Osteocyte (in vitro differentiated cells): Measurements from ENCODE around the gene MRPL24. TPM values are rescaled to one million over a fixed set of nuclear protein-coding genes. Genes with fewer than 3 reads are reported as not detected.

ENCODE experiments used
- DNase-seq: peaks from one replicate; pipeline ENCODE4 v3.0.0; 2021; ENCODE audit warnings: mixed read lengths; ENCODE audit not compliant: unreplicated experiment; ENCODE audit errors: extremely low spot score
- H3K27ac Mint-ChIP-seq: one replicate; pipeline ENCODE4 v1.8.0; 2021; ENCODE audit warnings: mild to moderate bottlenecking, mixed read lengths; ENCODE audit not compliant: unreplicated experiment
- H3K27me3 Mint-ChIP-seq: one replicate; pipeline ENCODE4 v1.8.0; 2021; ENCODE audit warnings: mixed read lengths; ENCODE audit not compliant: unreplicated experiment
- H3K36me3 Mint-ChIP-seq: one replicate; pipeline ENCODE4 v1.8.0; 2021; ENCODE audit warnings: mixed read lengths; ENCODE audit not compliant: unreplicated experiment
- H3K4me1 Mint-ChIP-seq: one replicate; pipeline ENCODE4 v1.8.0; 2021; ENCODE audit warnings: mixed read lengths; ENCODE audit not compliant: unreplicated experiment
- H3K4me3 Mint-ChIP-seq: one replicate; pipeline ENCODE4 v1.8.0; 2021; ENCODE audit warnings: mild to moderate bottlenecking, moderate library complexity, mixed read lengths; ENCODE audit not compliant: unreplicated experiment
- H3K9me3 Mint-ChIP-seq: one replicate; pipeline ENCODE4 v1.8.0; 2021; ENCODE audit warnings: mixed read lengths; ENCODE audit not compliant: unreplicated experiment
- total RNA-seq: library from RNA; stranded (reverse); gene quantifications from 2 replicates; pipeline ENCODE4 v1.2.1, GENCODE V29; 2021
- TF ChIP-seq, protein P1 (sequence below): fragments of 200-600 bp; sonication (generic); IDR thresholded peaks from 2 replicates; pipeline ENCODE4 v1.5.0; 2021; ENCODE audit warnings: antibody characterized with exemption, mild to moderate bottlenecking, moderate library complexity

The MRPL24 gene
- total RNA-seq, 1 donor from 2014 or later, result 52.6 TPM

DNA sequence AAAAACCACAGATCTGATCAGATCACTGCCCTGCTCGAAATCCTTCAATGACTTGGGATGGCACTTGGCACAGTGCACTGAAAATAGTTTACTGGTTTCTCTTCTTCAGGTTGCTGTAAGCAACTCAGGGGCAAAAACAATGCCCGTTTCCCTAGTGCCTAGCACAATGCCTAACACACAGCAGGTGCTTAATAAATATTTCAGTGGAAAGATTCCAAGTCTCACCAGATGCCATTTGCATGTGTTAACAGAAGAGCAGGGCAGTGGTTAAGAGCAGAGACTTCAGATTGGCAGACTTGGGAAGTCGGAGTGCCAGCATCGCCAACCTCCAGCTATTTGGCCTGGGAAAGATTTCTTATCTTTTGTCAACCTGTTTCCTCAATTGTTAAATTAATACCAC, 23.5 kb downstream of the MRPL24 start:
- H3K4me1 Mint-ChIP-seq, result peaks cover 21% of the 10 kb centered on the region
- DNase-seq, result no peak
- peaks cover 18% of the 10 kb centered on the region for H3K36me3 Mint-ChIP-seq
- H3K4me3 Mint-ChIP-seq, result no peak overlapping the region
- TF ChIP-seq, protein P1, sequence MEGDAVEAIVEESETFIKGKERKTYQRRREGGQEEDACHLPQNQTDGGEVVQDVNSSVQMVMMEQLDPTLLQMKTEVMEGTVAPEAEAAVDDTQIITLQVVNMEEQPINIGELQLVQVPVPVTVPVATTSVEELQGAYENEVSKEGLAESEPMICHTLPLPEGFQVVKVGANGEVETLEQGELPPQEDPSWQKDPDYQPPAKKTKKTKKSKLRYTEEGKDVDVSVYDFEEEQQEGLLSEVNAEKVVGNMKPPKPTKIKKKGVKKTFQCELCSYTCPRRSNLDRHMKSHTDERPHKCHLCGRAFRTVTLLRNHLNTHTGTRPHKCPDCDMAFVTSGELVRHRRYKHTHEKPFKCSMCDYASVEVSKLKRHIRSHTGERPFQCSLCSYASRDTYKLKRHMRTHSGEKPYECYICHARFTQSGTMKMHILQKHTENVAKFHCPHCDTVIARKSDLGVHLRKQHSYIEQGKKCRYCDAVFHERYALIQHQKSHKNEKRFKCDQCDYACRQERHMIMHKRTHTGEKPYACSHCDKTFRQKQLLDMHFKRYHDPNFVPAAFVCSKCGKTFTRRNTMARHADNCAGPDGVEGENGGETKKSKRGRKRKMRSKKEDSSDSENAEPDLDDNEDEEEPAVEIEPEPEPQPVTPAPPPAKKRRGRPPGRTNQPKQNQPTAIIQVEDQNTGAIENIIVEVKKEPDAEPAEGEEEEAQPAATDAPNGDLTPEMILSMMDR, result no peak
- H3K9me3 Mint-ChIP-seq, result no peaks in the 10 kb centered on the region
- H3K27ac Mint-ChIP-seq, result no peak overlapping the region
- no peaks in the 10 kb centered on the region for H3K27me3 Mint-ChIP-seq

DNA sequence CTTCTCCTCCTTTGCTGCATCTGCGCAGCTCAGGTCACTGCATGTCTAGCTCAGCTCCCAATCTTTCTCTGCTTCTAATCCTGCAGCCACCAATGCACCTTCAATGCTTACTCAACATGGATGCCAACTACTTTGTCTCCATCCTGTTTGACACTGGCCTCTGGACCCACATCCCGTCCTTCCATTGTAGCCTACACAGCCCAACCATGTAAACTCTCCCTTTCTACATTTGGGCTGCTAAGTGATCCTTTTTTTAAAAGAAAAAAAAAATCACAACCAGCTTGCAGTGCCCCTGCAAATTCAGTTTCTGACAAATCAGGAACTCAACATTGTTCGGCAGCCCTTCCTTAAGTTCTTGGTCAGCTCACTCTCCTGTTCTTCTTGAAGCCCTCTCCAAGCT, 26.1 kb downstream of the MRPL24 start:
- Mint-ChIP-seq H3K27ac (peak overlapping the region; percentile 58), H3K27me3 (no peaks in the 10 kb centered on the region), H3K4me1 (peaks cover 46% of the 10 kb centered on the region), H3K36me3 (peaks cover 12% of the 10 kb centered on the region), H3K4me3 (no peak overlapping the region), H3K9me3 (no peaks in the 10 kb centered on the region)
- no peak for DNase-seq
- TF ChIP-seq, protein P1, result no peak

DNA sequence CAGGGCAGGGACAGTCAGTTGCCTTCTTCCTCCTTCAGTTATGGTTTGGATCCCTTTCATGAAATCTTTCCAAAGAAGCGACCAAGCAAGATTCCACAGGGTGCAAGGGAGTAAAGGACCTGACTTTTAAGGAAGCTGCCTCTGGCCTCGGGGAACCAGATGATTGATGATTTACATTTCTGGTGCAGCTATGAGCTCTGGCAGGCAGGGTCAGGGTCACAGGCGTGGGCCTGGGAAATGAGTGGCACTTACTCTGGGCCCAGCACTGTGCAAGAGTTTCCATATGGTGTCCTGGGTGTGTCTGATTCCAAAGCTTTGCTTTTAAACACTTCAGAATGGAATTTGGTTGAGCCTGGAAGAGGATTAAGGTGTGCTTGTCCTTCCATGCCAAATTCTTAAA, 28.3 kb downstream of the MRPL24 start:
- peaks cover 12% of the 10 kb centered on the region for H3K36me3 Mint-ChIP-seq
- no peaks in the 10 kb centered on the region for H3K9me3 Mint-ChIP-seq
- TF ChIP-seq, protein P1, result no peak
- peaks cover 69% of the 10 kb centered on the region for H3K4me1 Mint-ChIP-seq
- H3K27ac Mint-ChIP-seq, result peak overlapping the region; percentile 42
- H3K4me3 Mint-ChIP-seq, result no peak overlapping the region
- DNase-seq, result no peak
- no peaks in the 10 kb centered on the region for H3K27me3 Mint-ChIP-seq

DNA sequence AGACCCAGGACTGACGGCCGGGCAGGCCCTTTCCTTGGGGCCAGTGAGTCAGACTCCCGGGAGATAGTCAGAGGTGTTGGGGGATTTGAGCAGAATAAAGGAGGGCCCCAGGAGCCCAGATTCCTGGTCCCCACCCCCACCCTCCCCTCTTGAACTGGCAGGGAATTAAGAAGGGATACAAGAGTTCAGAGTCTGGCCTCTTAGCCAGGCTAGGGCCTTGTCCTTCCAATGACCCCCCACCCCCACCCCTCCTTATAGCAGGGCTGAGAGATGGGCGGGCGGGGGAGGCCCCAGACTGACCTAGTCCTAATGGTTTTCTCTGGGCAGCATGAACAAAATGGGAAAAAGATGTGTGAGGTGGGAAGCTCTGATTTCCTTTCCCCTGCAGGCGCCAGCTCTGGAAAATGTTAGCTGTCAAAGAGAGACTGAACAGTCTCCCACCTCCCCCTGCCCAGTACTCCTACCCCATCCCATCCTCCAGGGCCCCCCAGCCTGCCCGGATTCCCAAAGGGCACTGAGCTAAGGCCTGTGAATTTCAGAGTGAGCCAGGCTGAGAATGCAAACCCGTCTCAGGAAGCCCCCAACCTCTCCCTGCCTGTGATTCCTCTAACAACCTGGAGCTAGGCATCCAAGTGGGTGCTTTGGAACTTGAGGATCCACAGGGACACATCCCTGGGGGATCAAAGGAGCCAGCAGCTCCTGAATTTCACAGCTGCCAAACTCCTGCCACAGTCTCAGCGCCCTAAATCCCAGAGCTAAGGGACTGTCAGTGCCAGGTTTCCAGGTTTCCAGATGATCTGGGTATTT, 29.7 kb downstream of the MRPL24 start:
- Mint-ChIP-seq H3K27me3 (no peaks in the 10 kb centered on the region), H3K9me3 (no peaks in the 10 kb centered on the region), H3K4me1 (peaks cover 82% of the 10 kb centered on the region), H3K36me3 (peaks cover 8% of the 10 kb centered on the region), H3K4me3 (peak overlapping the region; percentile 14), H3K27ac (peak overlapping the region; percentile 82)
- TF ChIP-seq, protein P1, result no peak
- DNase-seq, result no peak

DNA sequence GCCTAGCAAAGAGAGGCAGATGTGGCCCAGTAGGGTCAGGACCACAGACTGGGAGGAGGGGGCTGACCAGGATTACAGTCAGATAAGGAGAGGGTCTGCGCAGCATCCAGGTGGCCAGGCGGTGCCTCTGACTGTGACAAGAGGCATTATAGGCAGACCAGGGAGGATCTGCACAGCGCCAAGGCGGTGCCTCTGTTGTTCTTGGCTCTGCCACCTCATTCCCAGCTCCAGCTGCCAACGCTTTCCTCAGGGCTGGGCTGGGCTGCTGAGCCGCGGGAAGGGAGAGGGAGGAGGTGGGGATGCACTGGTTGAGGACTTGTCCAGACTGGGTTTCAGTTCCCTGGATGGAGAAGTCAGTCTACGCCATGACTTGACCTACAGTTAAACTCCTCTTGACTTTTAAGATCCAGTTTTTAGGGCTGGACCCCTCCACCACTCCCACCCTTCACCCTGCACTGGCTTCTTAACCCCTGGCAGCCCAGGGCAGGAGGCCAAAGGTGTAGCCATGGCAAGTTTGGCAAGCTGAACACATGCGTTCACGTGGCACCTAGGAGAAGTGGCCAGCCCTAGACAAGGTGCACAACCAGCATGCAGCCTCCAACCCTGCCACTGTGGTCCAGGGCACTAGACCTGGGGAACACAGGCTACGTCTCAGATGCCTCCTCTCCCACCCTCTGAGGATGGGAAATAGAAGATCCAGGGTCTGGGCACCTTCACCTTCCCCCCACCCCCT, 31.0 kb downstream of the MRPL24 start:
- peak; percentile 94 for DNase-seq
- Mint-ChIP-seq H3K4me1 (peaks cover 87% of the 10 kb centered on the region), H3K27ac (peak overlapping the region; percentile 82), H3K4me3 (no peak overlapping the region), H3K9me3 (no peaks in the 10 kb centered on the region), H3K36me3 (no peaks in the 10 kb centered on the region), H3K27me3 (no peaks in the 10 kb centered on the region)
- TF ChIP-seq, protein P1, result no peak
